Fibroblast of pulmonary artery (primary cell): ENCODE measurements around the gene CCDC137.
A peak's percentile ranks its signal among the peaks of the same experiment; 100 is the strongest.

ENCODE experiments used
- DNase-seq: peaks from one replicate; pipeline ENCODE4 v3.0.0-alpha.2; 2010; ENCODE audit warnings: low read depth
- H3K4me3 ChIP-seq: replicated peaks from 2 replicates; pipeline ENCODE4 v1.5.1; 2011; ENCODE audit warnings: low read depth, mild to moderate bottlenecking, control low read depth, low read length, moderate library complexity
- CTCF ChIP-seq: IDR thresholded peaks from 2 replicates; pipeline ENCODE4 v1.5.1; 2011; ENCODE audit warnings: mild to moderate bottlenecking, control low read depth, low read length, inconsistent platforms; ENCODE audit errors: missing control alignments

The CCDC137 gene

GRCh38 chr17:81716674-81716996, 50.1 kb downstream of the CCDC137 start:
- no peak overlapping the region for H3K4me3 ChIP-seq
- no peak for DNase-seq
- TF ChIP-seq CTCF, result no peak

GRCh38 chr17:81717049-81717765, 50.7 kb downstream of the CCDC137 start:
- no peak for TF ChIP-seq CTCF
- DNase-seq, result no peak
- H3K4me3 ChIP-seq, result no peak overlapping the region

GRCh38 chr17:81717766-81718089, 51.2 kb downstream of the CCDC137 start:
- no peak for TF ChIP-seq CTCF
- H3K4me3 ChIP-seq, result no peak overlapping the region
- DNase-seq, result no peak

- DNase-seq, result no peak
- TF ChIP-seq CTCF, result no peak
- no peak overlapping the region for H3K4me3 ChIP-seq
Observed at GRCh38 chr17:81719410-81720266, 53.1 kb downstream of the CCDC137 start.

GRCh38 chr17:81720267-81721071, 53.9 kb downstream of the CCDC137 start:
- no peak for TF ChIP-seq CTCF
- no peak for DNase-seq

GRCh38 chr17:81722184-81723120, 55.9 kb downstream of the CCDC137 start:
- DNase-seq, result peak; percentile 14
- no peak overlapping the region for H3K4me3 ChIP-seq
- TF ChIP-seq CTCF, result no peak

More at GRCh38 chr17:81720267-81721071, 53.9 kb downstream of the CCDC137 start:
- H3K4me3 ChIP-seq, result no peak overlapping the region
